Hepatocyte (in vitro differentiated cells): Measurements from ENCODE around the gene RINL. TPM values are rescaled to one million over a fixed set of nuclear protein-coding genes. Genes with fewer than 3 reads are reported as not detected.

Experiments
- DNase-seq: peaks from one replicate; pipeline ENCODE4 v3.0.0-alpha.2; 2016; ENCODE audit warnings: low spot score
- H2AFZ ChIP-seq: fragments of 200-600 bp; sonication (generic); 2 replicates; pipeline ENCODE4 v1.6.0; 2016; ENCODE audit warnings: antibody characterized with exemption, mild to moderate bottlenecking
- H3K27ac ChIP-seq: fragments of 200-600 bp; sonication (generic); 2 replicates; pipeline ENCODE4 v1.5.1; 2016; ENCODE audit warnings: mild to moderate bottlenecking
- H3K27me3 ChIP-seq: fragments of 200-600 bp; sonication (generic); 2 replicates; pipeline ENCODE4 v1.6.1; 2016
- H3K36me3 ChIP-seq: fragments of 200-600 bp; sonication (generic); replicated peaks from 2 replicates; pipeline ENCODE4 v1.5.1; 2016; ENCODE audit warnings: low read depth; ENCODE audit not compliant: insufficient read depth
- H3K4me1 ChIP-seq: fragments of 200-600 bp; sonication (generic); 2 replicates; pipeline ENCODE4 v1.5.1; 2016; ENCODE audit warnings: mild to moderate bottlenecking, moderate library complexity; ENCODE audit not compliant: insufficient read depth
- H3K4me2 ChIP-seq: fragments of 200-600 bp; sonication (generic); 2 replicates; pipeline ENCODE4 v1.6.0; 2016
- H3K4me3 ChIP-seq: fragments of 200-600 bp; sonication (generic); 2 replicates; pipeline ENCODE4 v1.5.1; 2016; ENCODE audit warnings: mild to moderate bottlenecking
- H3K79me2 ChIP-seq: fragments of 200-600 bp; sonication (generic); 2 replicates; pipeline ENCODE4 v1.6.0; 2017; ENCODE audit warnings: mild to moderate bottlenecking
- H3K9me2 ChIP-seq: fragments of 200-600 bp; sonication (generic); replicated peaks from 2 replicates; pipeline ENCODE4 v1.6.0; 2017; ENCODE audit warnings: mild to moderate bottlenecking; ENCODE audit not compliant: insufficient read depth
- H3K9me3 ChIP-seq: fragments of 200-600 bp; sonication (generic); 2 replicates; pipeline ENCODE4 v1.5.1; 2016; ENCODE audit warnings: low read depth, mild to moderate bottlenecking
- H4K20me1 ChIP-seq: fragments of 200-600 bp; sonication (generic); 2 replicates; pipeline ENCODE4 v1.6.0; 2016; ENCODE audit warnings: mild to moderate bottlenecking; ENCODE audit not compliant: insufficient read depth, poor library complexity, severe bottlenecking
- EZH2 ChIP-seq: fragments of 200-600 bp; sonication (generic); IDR thresholded peaks from 2 replicates; pipeline ENCODE4 v1.6.1; 2016; ENCODE audit warnings: antibody characterized with exemption, mild to moderate bottlenecking, borderline replicate concordance
- EZH2phosphoT487 ChIP-seq: fragments of 200-600 bp; sonication (generic); IDR thresholded peaks from one replicate; pipeline ENCODE4 v1.6.1; 2018; ENCODE audit warnings: antibody characterized with exemption, mild to moderate bottlenecking, low read depth, moderate library complexity; ENCODE audit not compliant: unreplicated experiment, severe bottlenecking
- WGBS: methylation state at CpG from one replicate; pipeline ENCODE4 v1.1.6; 2016; ENCODE audit warnings: low lambda C conversion rate; ENCODE audit errors: missing lambda C conversion rate; 5-methylcytosine and 5-hydroxymethylcytosine counted together
- polyA plus RNA-seq: library from polyadenylated mRNA; unstranded; fragments of >200 nt; fragmentation: Nextera tagmentation; extraction: Ambion mirVana; gene quantifications from 2 replicates; pipeline ENCODE4 v1.2.1, GENCODE V29; 2016
- total RNA-seq: library from RNA; depleted of rRNA; stranded (reverse); fragments of >200 nt; gene quantifications from 2 replicates; pipeline ENCODE4 v1.2.3, GENCODE V29; 2014
- TF ChIP-seq, protein P1 (sequence below): fragments of 200-600 bp; sonication (generic); IDR thresholded peaks from 2 replicates; pipeline ENCODE4 v1.5.1; 2016; ENCODE audit warnings: antibody characterized with exemption, mild to moderate bottlenecking; ENCODE audit not compliant: poor library complexity

RINL gene
- total and polyA plus RNA-seq, 2 experiments from 2014 or later, result 5.6 to 7.7 TPM

DNA sequence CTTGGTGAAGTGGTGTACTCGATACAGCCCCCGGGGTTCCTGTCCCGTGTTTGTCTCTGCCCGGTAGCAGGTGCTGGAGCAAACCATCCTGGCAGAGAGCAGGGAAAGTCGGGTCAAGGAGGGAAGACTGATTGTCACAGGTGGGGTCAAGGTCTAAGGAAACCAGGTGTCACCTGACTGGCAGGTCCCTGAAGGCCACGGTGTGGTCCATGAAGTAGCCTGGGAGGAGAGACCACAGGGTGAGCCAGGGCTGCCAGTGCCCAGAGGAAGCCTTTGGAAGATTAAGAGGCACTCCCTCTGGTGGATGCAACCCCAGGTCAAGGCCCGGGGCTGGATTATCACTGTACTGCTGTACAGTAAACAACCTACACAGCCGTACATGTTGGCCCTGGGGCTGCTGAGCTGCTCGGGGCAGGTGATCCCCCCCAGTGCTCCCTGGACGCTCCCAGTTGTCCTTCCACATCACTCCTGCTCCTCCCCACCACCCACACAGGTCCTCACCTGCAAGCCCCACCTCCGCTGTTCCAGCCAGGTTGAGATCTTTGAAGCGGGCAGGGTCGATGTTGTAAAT, 39.9 kb upstream of the RINL start:
- Histone ChIP-seq H3K4me1 (no peaks in the 10 kb centered on the region), H3K36me3 (no peaks in the 10 kb centered on the region), H3K4me3 (no peak overlapping the region), H3K79me2 (no peaks in the 10 kb centered on the region), H2AFZ (no peak overlapping the region), H3K4me2 (no peak overlapping the region), H3K27ac (no peak overlapping the region), H4K20me1 (no peaks in the 10 kb centered on the region), H3K9me3 (no peaks in the 10 kb centered on the region), H3K9me2 (no peaks in the 10 kb centered on the region), H3K27me3 (no peaks in the 10 kb centered on the region)
- 79% methylated on average over 13 of the region's 13 CpGs for WGBS
- peak; percentile 43 for DNase-seq
- TF ChIP-seq, protein P1, sequence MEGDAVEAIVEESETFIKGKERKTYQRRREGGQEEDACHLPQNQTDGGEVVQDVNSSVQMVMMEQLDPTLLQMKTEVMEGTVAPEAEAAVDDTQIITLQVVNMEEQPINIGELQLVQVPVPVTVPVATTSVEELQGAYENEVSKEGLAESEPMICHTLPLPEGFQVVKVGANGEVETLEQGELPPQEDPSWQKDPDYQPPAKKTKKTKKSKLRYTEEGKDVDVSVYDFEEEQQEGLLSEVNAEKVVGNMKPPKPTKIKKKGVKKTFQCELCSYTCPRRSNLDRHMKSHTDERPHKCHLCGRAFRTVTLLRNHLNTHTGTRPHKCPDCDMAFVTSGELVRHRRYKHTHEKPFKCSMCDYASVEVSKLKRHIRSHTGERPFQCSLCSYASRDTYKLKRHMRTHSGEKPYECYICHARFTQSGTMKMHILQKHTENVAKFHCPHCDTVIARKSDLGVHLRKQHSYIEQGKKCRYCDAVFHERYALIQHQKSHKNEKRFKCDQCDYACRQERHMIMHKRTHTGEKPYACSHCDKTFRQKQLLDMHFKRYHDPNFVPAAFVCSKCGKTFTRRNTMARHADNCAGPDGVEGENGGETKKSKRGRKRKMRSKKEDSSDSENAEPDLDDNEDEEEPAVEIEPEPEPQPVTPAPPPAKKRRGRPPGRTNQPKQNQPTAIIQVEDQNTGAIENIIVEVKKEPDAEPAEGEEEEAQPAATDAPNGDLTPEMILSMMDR, result peak; percentile 21
- TF ChIP-seq EZH2phosphoT487, result no peak
- TF ChIP-seq EZH2, result no peak

DNA sequence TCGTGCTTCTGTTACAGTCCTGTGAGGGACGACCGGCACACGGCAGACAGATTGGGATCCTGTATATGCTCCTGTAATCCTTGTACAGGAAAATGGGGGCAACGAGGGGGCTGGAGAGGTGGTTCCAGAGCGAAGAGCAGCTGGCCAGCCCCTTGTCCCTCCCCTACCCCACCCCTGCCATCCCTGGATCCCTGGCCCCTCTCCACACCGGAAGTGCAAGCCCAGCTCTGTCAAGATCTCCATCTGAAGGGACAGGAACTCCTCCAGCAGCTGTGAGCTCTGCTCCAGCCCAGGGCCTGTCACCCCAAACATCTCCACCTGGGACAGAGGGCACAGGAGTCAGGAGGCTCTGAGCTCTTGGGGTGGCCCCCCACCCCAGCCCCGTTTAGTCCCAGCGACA, 39.4 kb upstream of the RINL start:
- no peaks in the 10 kb centered on the region for H3K9me3 ChIP-seq
- H3K27me3 ChIP-seq, result no peaks in the 10 kb centered on the region
- H3K4me3 ChIP-seq, result no peak overlapping the region
- TF ChIP-seq, protein P1, result no peak
- TF ChIP-seq EZH2, result no peak
- TF ChIP-seq EZH2phosphoT487, result no peak
- no peaks in the 10 kb centered on the region for H3K36me3 ChIP-seq
- no peak overlapping the region for H3K27ac ChIP-seq
- DNase-seq, result no peak
- H3K4me2 ChIP-seq, result no peak overlapping the region
- H4K20me1 ChIP-seq, result no peaks in the 10 kb centered on the region
- no peaks in the 10 kb centered on the region for H3K9me2 ChIP-seq
- H3K79me2 ChIP-seq, result no peaks in the 10 kb centered on the region
- WGBS, result 87% methylated on average over 5 of the region's 9 CpGs
- no peak overlapping the region for H2AFZ ChIP-seq
- H3K4me1 ChIP-seq, result no peaks in the 10 kb centered on the region

DNA sequence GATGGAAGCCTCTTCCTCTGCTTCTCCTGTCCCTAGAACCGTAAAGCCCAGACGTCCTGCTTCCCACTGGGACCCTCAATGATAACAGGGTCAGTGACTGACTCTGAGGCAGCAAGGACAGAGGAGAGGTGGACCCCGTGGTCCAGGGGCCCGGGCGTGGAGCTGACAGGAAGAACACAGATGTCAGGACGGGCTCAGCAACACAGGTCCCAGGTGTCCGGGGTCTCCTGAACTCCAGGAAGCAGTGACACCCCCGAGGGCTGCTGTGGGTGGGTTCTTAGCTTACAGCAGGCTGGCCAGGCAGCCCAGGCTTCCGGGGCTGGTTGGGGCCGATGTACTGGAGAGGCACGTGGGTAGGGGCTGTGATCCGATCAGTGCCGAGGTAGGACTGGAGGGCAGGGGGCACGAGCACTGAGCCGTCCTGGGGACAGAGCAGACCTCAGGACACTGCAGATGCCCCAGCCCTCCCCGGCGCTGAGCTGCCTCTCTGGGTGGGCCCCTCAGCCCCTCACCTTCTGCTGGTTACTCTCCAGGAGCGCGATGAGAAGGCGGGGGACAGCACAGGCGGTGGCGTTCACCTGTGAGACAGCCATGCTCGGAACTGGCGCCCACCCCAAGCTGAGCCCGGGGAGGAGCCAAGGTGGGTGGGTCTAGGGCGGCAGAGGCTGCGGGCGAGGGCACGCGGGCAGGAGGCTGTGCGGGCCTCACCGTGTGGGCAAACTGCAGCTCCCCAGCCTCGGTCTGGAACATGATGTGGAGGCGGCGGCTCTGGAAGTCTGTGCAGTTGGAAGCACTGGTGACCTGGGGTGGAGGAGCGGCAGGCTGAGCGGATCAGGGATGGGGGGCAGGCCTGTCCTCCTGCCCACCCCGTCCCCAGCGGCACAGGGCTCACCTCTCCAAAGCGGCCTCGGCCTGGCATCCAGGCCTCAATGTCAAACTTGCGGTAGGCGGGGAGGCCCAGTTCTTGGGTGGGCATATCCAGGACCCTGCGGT, 37.5 kb upstream of the RINL start:
- H2AFZ ChIP-seq, result no peak overlapping the region
- TF ChIP-seq EZH2phosphoT487, result no peak
- TF ChIP-seq, protein P1, result no peak
- H3K36me3 ChIP-seq, result no peaks in the 10 kb centered on the region
- H3K9me3 ChIP-seq, result no peaks in the 10 kb centered on the region
- no peaks in the 10 kb centered on the region for H3K9me2 ChIP-seq
- 92% methylated on average over 40 of the region's 44 CpGs for WGBS
- H3K27me3 ChIP-seq, result no peaks in the 10 kb centered on the region
- H3K4me1 ChIP-seq, result no peaks in the 10 kb centered on the region
- H3K4me3 ChIP-seq, result no peak overlapping the region
- no peak overlapping the region for H3K4me2 ChIP-seq
- H3K79me2 ChIP-seq, result no peaks in the 10 kb centered on the region
- DNase-seq, result no peak
- H4K20me1 ChIP-seq, result no peaks in the 10 kb centered on the region
- H3K27ac ChIP-seq, result no peak overlapping the region
